Measurements from ENCODE around the gene SPACDR.
"Not testable (repeated sequence)": the region's sequence is repeated elsewhere in the genome, so short reads cannot be mapped to it uniquely, and the experiment has no call there.

The SPACDR gene

GRCh38 chr7:100457033-100457432, 7.0 kb downstream of the SPACDR start:
- no peak for DNase-seq (ENCODE audit: low read depth)
- H3K4me3 ChIP-seq (ENCODE audit: control insufficient read depth, low read depth, low read length): no peak overlapping the region
- TF ChIP-seq CTCF (IDR thresholded peaks at IDR 0.05; ENCODE audit: control insufficient read depth, insufficient read depth, low read depth, low read length, missing control alignments): no peak

GRCh38 chr7:100456562-100456961, 7.5 kb downstream of the SPACDR start:
- H3K4me3 ChIP-seq (ENCODE audit: control insufficient read depth, low read depth, low read length): no peak overlapping the region
- TF ChIP-seq CTCF (IDR thresholded peaks at IDR 0.05; ENCODE audit: control insufficient read depth, insufficient read depth, low read depth, low read length, missing control alignments): no peak
- no peak for DNase-seq (ENCODE audit: low read depth)

- H3K4me3 ChIP-seq (ENCODE audit: control insufficient read depth, low read depth, low read length): no peak overlapping the region
- no peak for TF ChIP-seq CTCF (IDR thresholded peaks at IDR 0.05; ENCODE audit: control insufficient read depth, insufficient read depth, low read depth, low read length, missing control alignments)
- no peak for DNase-seq (ENCODE audit: low read depth)
Measured at GRCh38 chr7:100455206-100455605, 8.9 kb downstream of the SPACDR start.

- not testable (repeated sequence) for H3K4me3 ChIP-seq (ENCODE audit: control insufficient read depth, low read depth, low read length); DNase-seq (ENCODE audit: low read depth)
Measured at GRCh38 chr7:100453854-100454253, 10.2 kb downstream of the SPACDR start.

GRCh38 chr7:100452513-100452912, 11.5 kb downstream of the SPACDR start:
- TF ChIP-seq CTCF (IDR thresholded peaks at IDR 0.05; ENCODE audit: control insufficient read depth, insufficient read depth, low read depth, low read length, missing control alignments): no peak
- DNase-seq (ENCODE audit: low read depth): no peak
- no peak overlapping the region for H3K4me3 ChIP-seq (ENCODE audit: control insufficient read depth, low read depth, low read length)

GRCh38 chr7:100449190-100449795, 14.8 kb downstream of the SPACDR start:
- DNase-seq (ENCODE audit: low read depth): no peak
- no peak for TF ChIP-seq CTCF (IDR thresholded peaks at IDR 0.05; ENCODE audit: control insufficient read depth, insufficient read depth, low read depth, low read length, missing control alignments)
- H3K4me3 ChIP-seq (ENCODE audit: control insufficient read depth, low read depth, low read length): no peak overlapping the region

- not testable (repeated sequence) for H3K4me3 ChIP-seq (ENCODE audit: control insufficient read depth, low read depth, low read length); DNase-seq (ENCODE audit: low read depth)
Measured at GRCh38 chr7:100447363-100447762, 16.7 kb downstream of the SPACDR start.

GRCh38 chr7:100446040-100446439, 18.0 kb downstream of the SPACDR start:
- H3K4me3 ChIP-seq (ENCODE audit: control insufficient read depth, low read depth, low read length): no peak overlapping the region
- TF ChIP-seq CTCF (IDR thresholded peaks at IDR 0.05; ENCODE audit: control insufficient read depth, insufficient read depth, low read depth, low read length, missing control alignments): no peak
- DNase-seq (ENCODE audit: low read depth): no peak

All from AG09309 (cell line).